ENCODE measurements around the gene GPA33. TPM values are rescaled to one million over a fixed set of nuclear protein-coding genes. Genes with fewer than 3 reads are reported as not detected.

GPA33 gene, protein sequence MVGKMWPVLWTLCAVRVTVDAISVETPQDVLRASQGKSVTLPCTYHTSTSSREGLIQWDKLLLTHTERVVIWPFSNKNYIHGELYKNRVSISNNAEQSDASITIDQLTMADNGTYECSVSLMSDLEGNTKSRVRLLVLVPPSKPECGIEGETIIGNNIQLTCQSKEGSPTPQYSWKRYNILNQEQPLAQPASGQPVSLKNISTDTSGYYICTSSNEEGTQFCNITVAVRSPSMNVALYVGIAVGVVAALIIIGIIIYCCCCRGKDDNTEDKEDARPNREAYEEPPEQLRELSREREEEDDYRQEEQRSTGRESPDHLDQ
- not detected in 2 replicates for total RNA-seq
- polyA plus RNA-seq: not detected in 2 replicates
- polyA plus RNA-seq (2012): not detected in 2 replicates
- polyA minus RNA-seq (ENCODE audit: low replicate concordance): not detected in 2 replicates

DNA sequence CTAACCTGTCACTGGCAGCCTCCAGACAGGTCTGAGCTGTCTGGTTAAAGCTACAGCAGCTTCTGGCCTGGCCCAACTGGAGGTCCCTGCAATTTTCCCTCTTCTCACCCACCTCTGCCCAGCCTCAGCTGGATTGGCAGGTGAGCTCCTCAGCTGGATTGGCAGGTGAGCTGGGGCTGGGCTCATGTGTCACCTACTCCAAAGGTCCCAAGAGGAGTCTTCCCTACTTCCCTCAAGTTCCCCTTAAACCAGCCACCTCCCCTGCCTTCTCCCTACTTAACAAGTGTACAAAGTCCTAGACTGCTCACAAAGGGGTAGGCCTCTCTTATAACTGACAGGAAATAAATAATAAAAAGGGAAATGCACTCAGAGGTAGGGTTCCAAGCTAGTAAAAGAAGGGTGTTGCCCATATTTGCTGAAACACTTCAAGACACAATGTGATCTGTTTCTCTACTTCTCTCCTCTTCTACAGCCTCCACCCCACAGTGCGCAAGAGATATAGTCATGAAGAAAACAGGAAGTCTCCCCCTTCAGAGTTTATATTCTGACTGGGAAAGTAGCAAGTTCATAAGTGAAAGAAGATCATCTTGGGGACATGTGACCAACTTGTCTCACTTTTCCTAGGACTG is at the start of gene GPA33:
Gene GPA33, minus strand, starts transcription at position 64 of the 629 bp plus-strand sequence. CDS start 90 bp downstream, outside the sequence.
- Histone ChIP-seq H3K36me3 (ENCODE audit: control insufficient read depth, insufficient read depth, low read length) (no peaks in the 10 kb centered on the region), H3K4me2 (ENCODE audit: extremely low read depth, insufficient read depth, low read length) (no peak within 1 kb of the TSS), H3K79me2 (ENCODE audit: control insufficient read depth, insufficient read depth, low read length) (no peaks in the 10 kb centered on the region), H2AFZ (ENCODE audit: low read length) (no peak within 1 kb of the TSS), H3K27ac (ENCODE audit: insufficient read depth, low read length) (no peak within 1 kb of the TSS), H3K4me1 (ENCODE audit: control insufficient read depth, extremely low read depth, insufficient read depth, low read length) (no peaks in the 10 kb centered on the region), H3K4me3 (replicated peaks in 1 of 4; ENCODE audit: control extremely low read depth in 1 of 4, insufficient read depth in 1 of 4, low read depth in 3 of 4, low read length in 4 of 4) (no peak within 1 kb of the TSS), H3K9me3 (ENCODE audit: control insufficient read depth, insufficient read depth, low read depth, low read length) (no peaks in the 10 kb centered on the region), H3K27me3 (ENCODE audit: control insufficient read depth, insufficient read depth, low read length) (no peaks in the 10 kb centered on the region), H3K9ac (ENCODE audit: insufficient read depth, low read length) (no peak within 1 kb of the TSS), H4K20me1 (ENCODE audit: control insufficient read depth, extremely low read depth, insufficient read depth, low read length) (no peaks in the 10 kb centered on the region)
- no peak for TF ChIP-seq EZH2 (IDR thresholded peaks at IDR 0.05; ENCODE audit: low read length, missing control alignments)
- TF ChIP-seq, protein P1, sequence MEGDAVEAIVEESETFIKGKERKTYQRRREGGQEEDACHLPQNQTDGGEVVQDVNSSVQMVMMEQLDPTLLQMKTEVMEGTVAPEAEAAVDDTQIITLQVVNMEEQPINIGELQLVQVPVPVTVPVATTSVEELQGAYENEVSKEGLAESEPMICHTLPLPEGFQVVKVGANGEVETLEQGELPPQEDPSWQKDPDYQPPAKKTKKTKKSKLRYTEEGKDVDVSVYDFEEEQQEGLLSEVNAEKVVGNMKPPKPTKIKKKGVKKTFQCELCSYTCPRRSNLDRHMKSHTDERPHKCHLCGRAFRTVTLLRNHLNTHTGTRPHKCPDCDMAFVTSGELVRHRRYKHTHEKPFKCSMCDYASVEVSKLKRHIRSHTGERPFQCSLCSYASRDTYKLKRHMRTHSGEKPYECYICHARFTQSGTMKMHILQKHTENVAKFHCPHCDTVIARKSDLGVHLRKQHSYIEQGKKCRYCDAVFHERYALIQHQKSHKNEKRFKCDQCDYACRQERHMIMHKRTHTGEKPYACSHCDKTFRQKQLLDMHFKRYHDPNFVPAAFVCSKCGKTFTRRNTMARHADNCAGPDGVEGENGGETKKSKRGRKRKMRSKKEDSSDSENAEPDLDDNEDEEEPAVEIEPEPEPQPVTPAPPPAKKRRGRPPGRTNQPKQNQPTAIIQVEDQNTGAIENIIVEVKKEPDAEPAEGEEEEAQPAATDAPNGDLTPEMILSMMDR (conservative IDR thresholded peaks at IDR 0.05 in 1 of 2, IDR thresholded peaks at IDR 0.05 in 1 of 2; ENCODE audit: low read depth in 1 of 2, low read length in 2 of 2): no peak
- DNase-seq (ENCODE audit: low read depth in 2 of 2): no peak

DNA sequence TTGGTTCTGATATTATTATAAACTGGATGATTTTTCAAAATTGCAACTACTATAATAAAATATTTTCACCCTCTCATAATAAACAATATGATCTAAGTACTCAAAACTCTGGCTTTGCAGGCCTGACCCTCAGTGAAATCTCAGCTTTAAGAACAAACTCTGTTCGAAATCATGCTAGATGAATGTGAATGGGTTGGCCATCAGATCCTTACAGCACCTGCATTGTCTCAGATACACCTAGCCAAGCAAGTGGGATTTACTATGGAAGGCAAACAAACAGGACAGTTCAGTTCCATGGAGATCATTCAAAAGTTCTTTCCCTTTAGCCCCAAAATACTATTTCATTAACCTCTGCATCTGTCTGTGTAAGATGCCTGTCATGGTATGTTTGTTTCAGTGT is 48.5 kb upstream of the GPA33 start:
- H3K9ac ChIP-seq (ENCODE audit: insufficient read depth, low read length): no peak overlapping the region
- no peak overlapping the region for H3K4me3 ChIP-seq (replicated peaks in 1 of 4; ENCODE audit: control extremely low read depth in 1 of 4, insufficient read depth in 1 of 4, low read depth in 3 of 4, low read length in 4 of 4)
- DNase-seq (ENCODE audit: low read depth in 2 of 2): no peak
- no peak overlapping the region for H3K4me2 ChIP-seq (ENCODE audit: extremely low read depth, insufficient read depth, low read length)
- no peak overlapping the region for H2AFZ ChIP-seq (ENCODE audit: low read length)
- H3K27ac ChIP-seq (ENCODE audit: insufficient read depth, low read length): no peak overlapping the region
- no peaks in the 10 kb centered on the region for H3K27me3 ChIP-seq (ENCODE audit: control insufficient read depth, insufficient read depth, low read length)
- no peaks in the 10 kb centered on the region for H3K36me3 ChIP-seq (ENCODE audit: control insufficient read depth, insufficient read depth, low read length)
- H3K79me2 ChIP-seq (ENCODE audit: control insufficient read depth, insufficient read depth, low read length): no peaks in the 10 kb centered on the region
- H4K20me1 ChIP-seq (ENCODE audit: control insufficient read depth, extremely low read depth, insufficient read depth, low read length): no peaks in the 10 kb centered on the region
- H3K4me1 ChIP-seq (ENCODE audit: control insufficient read depth, extremely low read depth, insufficient read depth, low read length): no peaks in the 10 kb centered on the region
- no peak for TF ChIP-seq EZH2 (IDR thresholded peaks at IDR 0.05; ENCODE audit: low read length, missing control alignments)
- TF ChIP-seq, protein P1 (conservative IDR thresholded peaks at IDR 0.05 in 1 of 2, IDR thresholded peaks at IDR 0.05 in 1 of 2; ENCODE audit: low read depth in 1 of 2, low read length in 2 of 2): no peak
- no peaks in the 10 kb centered on the region for H3K9me3 ChIP-seq (ENCODE audit: control insufficient read depth, insufficient read depth, low read depth, low read length)

DNA sequence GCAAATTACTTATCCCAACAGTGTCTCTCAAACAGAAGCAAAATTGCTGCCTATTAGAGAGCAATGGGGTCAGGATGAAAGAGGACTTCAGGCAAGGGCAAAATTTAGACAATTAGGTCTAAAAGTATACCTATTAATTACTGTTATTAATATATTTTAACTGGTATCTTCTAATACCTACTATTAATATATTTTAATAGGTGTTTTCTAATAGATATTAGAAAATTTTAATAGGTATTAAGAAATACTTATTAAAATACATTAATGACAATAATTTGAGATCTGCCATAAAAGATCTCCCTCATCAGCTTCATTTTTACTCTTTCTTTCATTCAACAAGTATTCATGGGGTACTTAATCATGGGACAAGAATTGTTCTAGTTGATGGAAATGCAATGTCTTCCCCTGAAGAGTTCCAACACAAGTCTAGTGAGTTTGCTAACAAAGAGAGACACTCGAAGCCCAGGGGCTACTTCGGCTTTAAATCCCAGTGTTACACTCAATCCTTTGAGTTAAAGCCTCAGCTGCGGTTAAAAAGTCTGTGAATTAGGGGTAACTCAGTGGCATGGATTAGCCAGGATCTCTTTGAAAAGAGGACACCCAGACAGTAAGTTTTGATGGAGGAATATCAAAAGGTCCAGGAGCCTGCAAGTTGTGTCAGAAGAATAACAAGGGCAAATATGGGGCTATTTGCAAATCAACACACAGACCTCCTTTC is 47.8 kb upstream of the GPA33 start:
- no peaks in the 10 kb centered on the region for H3K9me3 ChIP-seq (ENCODE audit: control insufficient read depth, insufficient read depth, low read depth, low read length)
- no peaks in the 10 kb centered on the region for H3K79me2 ChIP-seq (ENCODE audit: control insufficient read depth, insufficient read depth, low read length)
- no peaks in the 10 kb centered on the region for H4K20me1 ChIP-seq (ENCODE audit: control insufficient read depth, extremely low read depth, insufficient read depth, low read length)
- no peak overlapping the region for H3K9ac ChIP-seq (ENCODE audit: insufficient read depth, low read length)
- H3K27me3 ChIP-seq (ENCODE audit: control insufficient read depth, insufficient read depth, low read length): no peaks in the 10 kb centered on the region
- no peak overlapping the region for H3K27ac ChIP-seq (ENCODE audit: insufficient read depth, low read length)
- H2AFZ ChIP-seq (ENCODE audit: low read length): no peak overlapping the region
- H3K4me2 ChIP-seq (ENCODE audit: extremely low read depth, insufficient read depth, low read length): no peak overlapping the region
- no peak for TF ChIP-seq EZH2 (IDR thresholded peaks at IDR 0.05; ENCODE audit: low read length, missing control alignments)
- TF ChIP-seq, protein P1 (conservative IDR thresholded peaks at IDR 0.05 in 1 of 2, IDR thresholded peaks at IDR 0.05 in 1 of 2; ENCODE audit: low read depth in 1 of 2, low read length in 2 of 2): no peak
- H3K4me3 ChIP-seq (replicated peaks in 1 of 4; ENCODE audit: control extremely low read depth in 1 of 4, insufficient read depth in 1 of 4, low read depth in 3 of 4, low read length in 4 of 4): no peak overlapping the region
- DNase-seq (ENCODE audit: low read depth in 2 of 2): no peak
- no peaks in the 10 kb centered on the region for H3K4me1 ChIP-seq (ENCODE audit: control insufficient read depth, extremely low read depth, insufficient read depth, low read length)
- no peaks in the 10 kb centered on the region for H3K36me3 ChIP-seq (ENCODE audit: control insufficient read depth, insufficient read depth, low read length)
